Measurements from ENCODE around the gene CLOCK.

DNA sequence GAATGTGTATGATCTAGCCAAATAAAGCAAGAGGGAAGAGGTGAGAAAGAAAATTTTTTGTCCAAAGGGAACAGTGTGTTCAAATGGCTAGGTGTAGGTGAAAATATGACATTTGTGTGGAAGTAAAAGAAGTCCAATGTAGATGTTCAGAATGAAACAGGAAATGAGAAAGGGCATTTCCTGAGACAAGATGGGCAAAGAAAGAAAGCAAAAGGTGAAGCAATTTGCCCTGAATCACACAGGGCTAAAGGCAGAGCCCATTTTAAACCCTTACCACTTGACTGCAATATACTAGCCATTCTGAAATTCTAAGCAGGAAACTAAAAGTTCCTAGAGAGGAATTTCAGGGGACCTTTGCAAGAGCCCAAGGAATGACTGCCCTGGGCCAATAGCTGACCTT lies 36.0 kb downstream of the CLOCK start:
- TF ChIP-seq CTCF (IDR thresholded peaks at IDR 0.05) (no peak), ZFX (IDR thresholded peaks at IDR 0.05; ENCODE audit: borderline replicate concordance) (no peak)

All from 22Rv1 (cell line).